Measurements from ENCODE around the gene ABITRAM.
"Not testable (repeated sequence)": the region's sequence is repeated elsewhere in the genome, so short reads cannot be mapped to it uniquely, and the experiment has no call there.

ABITRAM gene

DNA sequence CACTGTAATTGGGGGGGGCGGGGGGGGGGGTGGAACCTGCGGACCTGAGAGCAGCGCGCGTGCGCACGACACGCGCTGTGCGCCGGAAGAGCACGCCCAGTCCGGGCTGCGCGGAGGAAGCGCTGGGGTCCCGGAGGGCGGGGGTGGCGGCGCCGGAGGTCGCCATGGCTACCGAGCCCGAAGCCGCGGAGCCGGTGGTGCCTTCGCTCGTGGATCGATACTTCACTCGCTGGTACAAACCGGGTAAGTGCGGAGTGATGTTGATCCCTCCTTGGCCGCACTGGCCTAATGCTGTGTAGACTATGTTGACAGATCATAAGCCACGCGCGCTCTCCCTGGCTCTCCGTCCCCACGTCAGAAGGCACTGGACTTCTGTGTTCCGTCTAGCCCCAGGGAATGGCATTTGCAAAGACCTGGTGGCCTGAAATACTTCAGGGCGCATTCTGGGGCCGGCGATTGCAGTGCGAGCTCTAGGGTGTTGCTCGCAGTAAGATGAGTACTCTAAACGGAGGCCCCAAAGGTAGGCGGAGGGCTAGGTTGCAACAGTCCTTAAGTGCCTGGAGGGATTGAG lies at the start of gene ABITRAM:
Gene ABITRAM, plus strand, starts transcription at position 78 of the 571 bp plus-strand sequence. Its CDS starts 87 bp downstream, at position 165.
- DNase-seq (ENCODE audit: low read depth in 2 of 2) = peak; percentile 45 to 66

DNA sequence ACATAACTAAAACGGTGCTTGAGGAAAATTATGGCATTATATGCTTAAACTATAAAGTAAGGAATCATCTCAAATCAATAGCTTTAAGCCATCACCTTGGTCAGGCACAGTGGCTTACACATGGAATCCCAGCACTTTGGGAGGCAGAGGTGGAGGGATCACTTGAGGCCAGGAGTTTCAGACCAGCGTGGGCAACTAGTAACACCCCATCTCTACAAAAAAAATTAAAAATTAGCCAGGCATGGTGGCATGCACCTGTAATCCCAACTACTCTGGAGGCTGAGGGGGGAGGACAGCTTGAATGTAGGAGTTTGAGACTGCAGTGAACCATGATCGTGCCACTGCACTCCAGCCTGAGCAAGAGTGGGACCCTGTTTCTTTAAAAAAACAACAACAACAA lies 49.5 kb upstream of the ABITRAM start:
- no peak for DNase-seq (ENCODE audit: low read depth in 2 of 2)

- peak; percentile 31 to 43 for DNase-seq (ENCODE audit: low read depth in 2 of 2)
These were observed 48.4 kb upstream of the ABITRAM start for GRCh38 chr9:108885643-108886348.

GRCh38 chr9:108886594-108887271 lies 47.5 kb upstream of the ABITRAM start:
- not testable (repeated sequence) for DNase-seq (ENCODE audit: low read depth in 2 of 2)

DNA sequence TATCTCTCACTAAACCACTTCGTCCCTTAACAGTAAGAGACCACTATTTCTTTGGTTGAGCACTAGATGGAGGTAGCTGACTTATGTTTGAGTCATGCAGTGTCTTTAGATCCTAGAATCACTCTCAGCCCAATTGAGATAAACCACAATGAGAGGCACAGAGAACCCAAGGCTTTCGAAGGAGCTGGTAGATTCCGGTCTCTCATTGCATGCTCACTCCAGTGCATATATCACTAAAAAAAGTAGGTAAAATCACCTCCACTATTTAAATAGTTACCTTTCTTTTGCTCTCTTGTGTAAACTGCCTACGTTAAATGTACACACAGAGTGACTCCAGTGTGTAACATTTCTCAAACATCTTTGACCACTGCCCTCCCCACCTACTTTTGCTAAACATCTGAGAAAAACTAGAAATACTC lies 44.5 kb upstream of the ABITRAM start:
- DNase-seq (ENCODE audit: low read depth in 2 of 2) = no peak

- DNase-seq (ENCODE audit: low read depth in 2 of 2) = no peak
These were observed 39.8 kb upstream of the ABITRAM start for GRCh38 chr9:108894225-108894997.

GRCh38 chr9:108897324-108898096 lies 36.7 kb upstream of the ABITRAM start:
- no peak for DNase-seq (ENCODE audit: low read depth in 2 of 2)

GRCh38 chr9:108899023-108899695 lies 35.0 kb upstream of the ABITRAM start:
- not testable (repeated sequence) for DNase-seq (ENCODE audit: low read depth in 2 of 2)

GRCh38 chr9:108900176-108900575 lies 34.0 kb upstream of the ABITRAM start:
- DNase-seq (ENCODE audit: low read depth in 2 of 2) = no peak

DNA sequence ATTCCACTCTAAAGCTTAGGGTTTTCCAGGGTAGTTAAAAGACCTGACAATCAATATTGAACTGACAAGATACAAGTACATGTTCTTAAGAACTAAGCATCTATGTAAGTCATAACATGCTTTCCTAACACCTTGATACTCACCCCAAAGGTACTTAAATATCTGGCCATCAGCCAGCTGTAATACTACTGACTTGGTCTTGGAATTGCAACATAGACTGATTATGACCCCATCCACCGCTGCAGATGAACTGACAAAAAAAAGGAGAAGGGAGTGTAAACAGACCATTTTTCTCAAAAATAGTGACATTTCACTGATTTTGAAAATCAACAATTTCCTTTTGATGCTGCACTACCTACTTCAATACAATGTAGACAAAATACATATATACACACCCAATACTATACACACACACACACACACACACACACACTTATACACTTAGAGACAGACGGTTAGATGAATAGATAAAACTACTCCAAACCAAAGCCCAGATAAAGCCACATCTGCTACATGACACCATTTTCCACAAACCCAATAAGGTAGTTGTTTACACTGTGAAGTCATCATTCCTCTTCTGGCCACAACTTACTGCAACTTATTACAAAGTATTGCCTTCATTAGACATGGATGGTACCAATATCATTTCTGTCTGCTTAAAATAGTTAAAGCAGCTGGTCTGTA lies 30.6 kb upstream of the ABITRAM start:
- no peak for DNase-seq (ENCODE audit: low read depth in 2 of 2)

- DNase-seq (ENCODE audit: low read depth in 2 of 2) = no peak
These were observed 30.0 kb upstream of the ABITRAM start for GRCh38 chr9:108904161-108904560.

DNA sequence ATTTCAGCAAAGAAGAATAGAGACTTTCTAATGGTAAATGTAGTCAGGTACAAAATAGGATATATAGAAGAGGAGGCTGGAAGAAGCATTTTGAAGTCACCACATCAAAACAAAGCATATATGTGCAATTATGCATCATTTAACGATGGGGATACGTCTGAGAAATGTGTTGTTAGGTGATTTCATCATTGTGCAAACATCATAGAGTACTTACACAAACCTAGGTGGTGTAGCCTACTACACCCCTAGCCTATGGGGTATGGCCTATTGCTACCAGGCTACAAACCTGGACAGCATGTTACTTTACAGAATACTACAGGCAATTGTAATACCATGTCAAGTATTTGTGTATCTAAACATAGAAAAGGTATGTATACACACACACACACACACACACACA lies 28.7 kb upstream of the ABITRAM start:
- DNase-seq (ENCODE audit: low read depth in 2 of 2) = no peak

DNA sequence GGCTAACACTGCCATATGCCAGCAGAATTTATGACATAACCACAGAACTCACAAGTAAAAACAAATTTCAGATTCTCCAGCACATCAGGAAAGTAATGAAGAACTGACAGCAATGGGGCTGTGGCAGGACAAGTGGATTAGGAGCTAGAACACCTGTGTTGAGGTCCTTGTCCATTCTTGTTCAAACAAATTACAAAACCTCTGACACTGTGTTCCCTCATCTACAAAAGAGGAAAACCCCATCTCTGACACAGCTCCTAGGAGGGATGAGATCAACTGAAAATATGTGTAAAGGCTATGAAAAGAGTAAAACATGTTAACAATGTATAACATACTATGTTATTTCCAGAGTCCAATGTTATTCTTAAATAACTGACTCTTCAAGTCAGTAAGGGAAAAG lies 23.8 kb upstream of the ABITRAM start:
- no peak for DNase-seq (ENCODE audit: low read depth in 2 of 2)

GRCh38 chr9:108910914-108911313 lies 23.3 kb upstream of the ABITRAM start:
- DNase-seq (ENCODE audit: low read depth in 2 of 2) = no peak

GRCh38 chr9:108911820-108912219 lies 22.4 kb upstream of the ABITRAM start:
- no peak for DNase-seq (ENCODE audit: low read depth in 2 of 2)

- no peak for DNase-seq (ENCODE audit: low read depth in 2 of 2)
These were observed 20.8 kb upstream of the ABITRAM start for GRCh38 chr9:108913391-108913790.

DNA sequence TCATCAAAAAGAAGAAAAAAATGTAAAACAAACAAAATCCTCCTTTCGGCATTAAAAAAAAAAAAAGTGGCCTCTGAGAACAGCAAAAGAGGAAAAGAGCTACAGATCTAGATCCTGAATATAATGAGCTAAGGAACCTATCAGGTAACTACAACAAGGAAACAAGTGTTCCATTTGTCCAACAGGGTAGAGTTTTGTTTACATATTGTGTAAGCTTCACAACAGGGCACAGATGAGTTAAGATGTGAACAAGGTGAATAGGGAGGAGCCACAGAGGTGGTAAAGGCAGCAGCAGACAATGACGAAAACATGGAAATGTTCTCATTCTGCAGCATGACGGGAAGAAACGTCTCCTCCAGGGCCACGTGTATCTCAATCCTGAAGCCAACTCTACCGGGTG lies 14.7 kb upstream of the ABITRAM start:
- no peak for DNase-seq (ENCODE audit: low read depth in 2 of 2)

GRCh38 chr9:108920401-108920800 lies 13.8 kb upstream of the ABITRAM start:
- DNase-seq (ENCODE audit: low read depth in 2 of 2) = not testable (repeated sequence)

GRCh38 chr9:108921200-108921599 lies 13.0 kb upstream of the ABITRAM start:
- DNase-seq (ENCODE audit: low read depth in 2 of 2) = no peak

DNA sequence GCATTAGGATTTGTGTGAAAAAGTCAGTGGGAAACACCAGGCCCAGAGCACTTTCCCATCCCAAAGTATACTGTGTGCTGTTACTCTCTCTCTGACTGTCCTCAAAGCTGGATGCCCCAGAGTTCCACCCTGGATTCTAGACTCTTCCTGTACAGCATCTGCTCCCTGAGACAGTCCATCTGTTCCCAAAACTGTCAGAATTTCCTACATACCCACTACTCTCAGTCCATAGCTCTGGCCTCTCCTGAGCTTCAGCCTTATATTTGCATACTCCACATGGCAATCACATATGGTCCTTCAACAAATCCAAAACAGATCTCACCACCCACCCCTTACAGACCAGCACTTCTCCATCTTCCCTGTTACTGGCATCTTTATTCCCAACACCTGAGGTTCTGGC lies 9.7 kb upstream of the ABITRAM start:
- no peak for DNase-seq (ENCODE audit: low read depth in 2 of 2)

All from stimulated activated CD4-positive, alpha-beta T cell treated with anti-CD3 and anti-CD28 coated beads, Interleukin-12 subunit alpha, Interleukin-12 subunit beta, amount 100 ng/mL, for 24 hours (primary cell).